HepG2 (cell line): ENCODE results near the gene HORMAD2. TPM values are rescaled to one million over a fixed set of nuclear protein-coding genes. Genes with fewer than 3 reads are reported as not detected.

Experiments
- ARID2 ChIP-seq: sonication (generic); formaldehyde crosslinking; IDR thresholded peaks from 2 replicates; pipeline ENCODE4 v1.8.1; 2022; ENCODE audit warnings: mild to moderate bottlenecking, missing genetic modification reagents, borderline replicate concordance
- CBFB ChIP-seq: sonication (generic); formaldehyde crosslinking; IDR thresholded peaks from 2 replicates; pipeline ENCODE4 v1.4.0; 2020; ENCODE audit warnings: missing genetic modification reagents
- CEBPB ChIP-seq: IDR thresholded peaks from 2 replicates; pipeline ENCODE4 v1.6.1; 2011; ENCODE audit warnings: low read depth, low read length, improper control_type of control experiment, borderline replicate concordance
- HCFC1 ChIP-seq: fragments of 150-350 bp; IDR thresholded peaks from 2 replicates; pipeline ENCODE4 v1.6.1; 2014; ENCODE audit warnings: low read depth, low read length
- MBD4 ChIP-seq: IDR thresholded peaks from 2 replicates; pipeline ENCODE4 v1.6.1; 2012; ENCODE audit warnings: low read length, inconsistent platforms, borderline replicate concordance
- MTF1 ChIP-seq: sonication (generic); formaldehyde crosslinking; IDR thresholded peaks from 2 replicates; pipeline ENCODE4 v1.5.0; 2020; ENCODE audit warnings: missing genetic modification reagents
- NCOA2 ChIP-seq: sonication (generic); formaldehyde crosslinking; IDR thresholded peaks from 2 replicates; pipeline ENCODE4 v1.8.0; 2022; ENCODE audit warnings: inconsistent platforms
- NFATC3 ChIP-seq: sonication (generic); formaldehyde crosslinking; IDR thresholded peaks from 2 replicates; pipeline ENCODE4 v1.5.1; 2020; ENCODE audit warnings: mild to moderate bottlenecking, missing genetic modification reagents
- RBM22 ChIP-seq: fragments of 200-400 bp; formaldehyde crosslinking; optimal IDR thresholded peaks from 2 replicates; pipeline ENCODE3; 2017; ENCODE audit warnings: mild to moderate bottlenecking, low read length, moderate library complexity
- STAG1 ChIP-seq: sonication (generic); formaldehyde crosslinking; IDR thresholded peaks from 2 replicates; pipeline ENCODE4 v1.4.0; 2020; ENCODE audit warnings: missing genetic modification reagents
- TAF1 ChIP-seq: sonication (generic); formaldehyde crosslinking; IDR thresholded peaks from 2 replicates; pipeline ENCODE4 v1.4.0; 2020; ENCODE audit warnings: missing genetic modification reagents
- TFE3 ChIP-seq: IDR thresholded peaks from 2 replicates; pipeline ENCODE4 v1.6.1; 2016
- TMF1 ChIP-seq: sonication (generic); formaldehyde crosslinking; IDR thresholded peaks from 2 replicates; pipeline ENCODE4 v1.8.1; 2022; ENCODE audit warnings: low read depth, missing genetic modification reagents
- ZBTB40 ChIP-seq, 2 experiments: fragments of 450-650 bp in 1 of 2; sonication (generic) in 1 of 2; formaldehyde crosslinking in 1 of 2; IDR thresholded peaks; 2 replicates each; pipeline versions ENCODE4 v1.6.1 to v1.8.0; 2016 to 2022; ENCODE audit warnings: antibody characterized with exemption in 1 of 2, mild to moderate bottlenecking in 1 of 2, missing genetic modification reagents in 1 of 2
- ZC3H4 ChIP-seq: sonication (generic); formaldehyde crosslinking; IDR thresholded peaks from 2 replicates; pipeline ENCODE4 v1.4.0; 2020; ENCODE audit warnings: missing genetic modification reagents, borderline replicate concordance
- ZMYM3 ChIP-seq: sonication (generic); formaldehyde crosslinking; IDR thresholded peaks from 2 replicates; pipeline ENCODE4 v1.5.1; 2020; ENCODE audit warnings: mild to moderate bottlenecking, missing genetic modification reagents
- ZNF354B ChIP-seq: sonication (generic); formaldehyde crosslinking; IDR thresholded peaks from 2 replicates; pipeline ENCODE4 v1.8.0; 2022; ENCODE audit warnings: mild to moderate bottlenecking, missing genetic modification reagents
- ZNF496 ChIP-seq: sonication (generic); formaldehyde crosslinking; IDR thresholded peaks from 2 replicates; pipeline ENCODE4 v1.8.1; 2023; ENCODE audit warnings: mild to moderate bottlenecking, moderate library complexity, missing genetic modification reagents; ENCODE audit not compliant: insufficient replicate concordance
- ZNF564 ChIP-seq: sonication (generic); formaldehyde crosslinking; IDR thresholded peaks from 2 replicates; pipeline ENCODE4 v1.8.1; 2023; ENCODE audit warnings: mild to moderate bottlenecking, missing genetic modification reagents
- ZNF569 ChIP-seq: sonication (generic); formaldehyde crosslinking; IDR thresholded peaks from 2 replicates; pipeline ENCODE4 v1.5.0; 2020; ENCODE audit warnings: mild to moderate bottlenecking, missing genetic modification reagents, moderate library complexity, borderline replicate concordance
- ZNF761 ChIP-seq: sonication (generic); formaldehyde crosslinking; conservative IDR thresholded peaks from 2 replicates; pipeline ENCODE4 v1.4.0; 2020; ENCODE audit warnings: mild to moderate bottlenecking, missing genetic modification reagents
- ZSCAN31 ChIP-seq: sonication (generic); formaldehyde crosslinking; IDR thresholded peaks from 2 replicates; pipeline ENCODE4 v1.5.0; 2020; ENCODE audit warnings: low read depth, mild to moderate bottlenecking, missing genetic modification reagents
- polyA plus RNA-seq, 8 experiments: library from polyadenylated mRNA; depleted of rRNA in 3 of 8; stranded (reverse) in 7 of 8; unstranded in 1 of 8; fragments of >200 nt; fragmentation: Illumina TruSeq in 4 of 8; extraction: Trizol in 4 of 8; gene quantifications; 2 replicates each; pipeline versions ENCODE4 v1.2.1 to v1.2.3, GENCODE V29; 2011 to 2016; ENCODE audit warnings: low read depth in 4 of 8, missing spikeins in 1 of 8, mixed read lengths in 1 of 8; ENCODE audit not compliant: insufficient read depth in 1 of 8
- total RNA-seq, 5 experiments: library from RNA; depleted of rRNA; stranded (reverse); fragments of >200 nt; fragmentation: Illumina TruSeq; extraction: Trizol; gene quantifications; 2 replicates each; pipeline ENCODE4 v1.2.3, GENCODE V29; 2016; ENCODE audit warnings: low read depth in 1 of 5

The HORMAD2 gene
- total and polyA plus RNA-seq, 2 of the 13 experiments (the other 11 are each of a cell fraction or from before 2014, with no cell fraction given), result not detected

- TF ChIP-seq RBM22 (no peak), NFATC3 (CRISPR knock-in tag) (no peak), ZNF496 (CRISPR knock-in tag) (no peak), TAF1 (CRISPR knock-in tag) (no peak), ZC3H4 (CRISPR knock-in tag) (no peak), STAG1 (peak; percentile 40), ZNF761 (CRISPR knock-in tag) (no peak), MTF1 (no peak), HCFC1 (no peak), NCOA2 (CRISPR knock-in tag) (peak; percentile 87), ZNF569 (CRISPR knock-in tag) (no peak), ZNF564 (CRISPR knock-in tag) (no peak), ARID2 (CRISPR knock-in tag) (peak; percentile 86; the same call in 1 of the 2 replicates), ZMYM3 (CRISPR knock-in tag) (peak; percentile 72), ZBTB40 (IDR thresholded peaks at IDR 0.05) (no peak), ZBTB40 (CRISPR knock-in tag; IDR thresholded peaks at IDR 0.05) (no peak), CBFB (CRISPR knock-in tag) (no peak), MBD4 (0 out of 2 replicates have a peak, but pooled peaks have one; percentile 37), ZSCAN31 (no peak), TMF1 (CRISPR knock-in tag) (no peak), ZNF354B (CRISPR knock-in tag) (no peak), TFE3 (CRISPR knock-in tag) (peak; percentile 92), CEBPB (peak; percentile 93)
These were observed 132.2 kb downstream of the HORMAD2 start (continued) for GRCh38 chr22:30212363-30212995.
